ENCODE measurements around the gene CAPN15.

Gene CAPN15

GRCh38 chr16:525520-526180 is 1.9 kb upstream of the CAPN15 start:
- peak; percentile 95 for DNase-seq (ENCODE audit: low spot score)
- FAIRE-seq: peak; percentile 92

GRCh38 chr16:526181-527014 is 1.1 kb upstream of the CAPN15 start:
- DNase-seq (ENCODE audit: low spot score) (no peak), FAIRE-seq (no peak)

GRCh38 chr16:528111-529011 is 849 bp downstream of the CAPN15 start:
- FAIRE-seq (no peak), DNase-seq (ENCODE audit: low spot score) (peak; percentile 61)

- DNase-seq (ENCODE audit: low spot score) (no peak), FAIRE-seq (no peak)
Measured at GRCh38 chr16:529012-529575, 1.6 kb downstream of the CAPN15 start.

GRCh38 chr16:530111-530817 is 2.8 kb downstream of the CAPN15 start:
- FAIRE-seq (no peak), DNase-seq (ENCODE audit: low spot score) (no peak)

- no peak for FAIRE-seq
- no peak for DNase-seq (ENCODE audit: low spot score)
Measured at GRCh38 chr16:531494-532125, 4.1 kb downstream of the CAPN15 start.

- FAIRE-seq: no peak
- DNase-seq (ENCODE audit: low spot score): no peak
Measured at GRCh38 chr16:533391-534123, 6.0 kb downstream of the CAPN15 start.

GRCh38 chr16:534135-534534 is 6.6 kb downstream of the CAPN15 start:
- FAIRE-seq (no peak), DNase-seq (ENCODE audit: low spot score) (no peak)

- FAIRE-seq: no peak
Measured at GRCh38 chr16:534856-535445, 7.4 kb downstream of the CAPN15 start.

GRCh38 chr16:535446-536405 is 8.2 kb downstream of the CAPN15 start:
- DNase-seq (ENCODE audit: low spot score) (peak; percentile 80), FAIRE-seq (peak; percentile 81)

More at GRCh38 chr16:534856-535445, 7.4 kb downstream of the CAPN15 start:
- DNase-seq (ENCODE audit: low spot score): no peak

GRCh38 chr16:536746-537145 is 9.2 kb downstream of the CAPN15 start:
- DNase-seq (ENCODE audit: low spot score): no peak
- FAIRE-seq: no peak

GRCh38 chr16:537415-538335 is 10.2 kb downstream of the CAPN15 start:
- DNase-seq (ENCODE audit: low spot score) (no peak), FAIRE-seq (no peak)

- FAIRE-seq (no peak), DNase-seq (ENCODE audit: low spot score) (no peak)
Measured at GRCh38 chr16:539901-540530, 12.5 kb downstream of the CAPN15 start.

GRCh38 chr16:540645-541340 is 13.3 kb downstream of the CAPN15 start:
- FAIRE-seq: no peak
- no peak for DNase-seq (ENCODE audit: low spot score)

GRCh38 chr16:543301-544164 is 16.0 kb downstream of the CAPN15 start:
- no peak for FAIRE-seq
- no peak for DNase-seq (ENCODE audit: low spot score)

Data from RCC 7860 (cell line).